CD4-positive, alpha-beta T cell treated with Interleukin-17A for 4 hours (primary cell): Measurements from ENCODE around the gene ZNF14.
"Not testable (repeated sequence)": the region's sequence is repeated elsewhere in the genome, so short reads cannot be mapped to it uniquely, and the experiment has no call there.

Source experiments
- DNase-seq: peaks from one replicate; pipeline ENCODE4 v3.0.0-alpha.2; 2020; ENCODE audit warnings: mixed read lengths

Gene ZNF14

GRCh38 chr19:19732579-19733501 is at the start of gene ZNF14:
TSS of gene ZNF14 (minus strand) at chr19:19733112. CDS start at chr19:19732958, 154 bp downstream.
- peak; percentile 93 for DNase-seq

DNA sequence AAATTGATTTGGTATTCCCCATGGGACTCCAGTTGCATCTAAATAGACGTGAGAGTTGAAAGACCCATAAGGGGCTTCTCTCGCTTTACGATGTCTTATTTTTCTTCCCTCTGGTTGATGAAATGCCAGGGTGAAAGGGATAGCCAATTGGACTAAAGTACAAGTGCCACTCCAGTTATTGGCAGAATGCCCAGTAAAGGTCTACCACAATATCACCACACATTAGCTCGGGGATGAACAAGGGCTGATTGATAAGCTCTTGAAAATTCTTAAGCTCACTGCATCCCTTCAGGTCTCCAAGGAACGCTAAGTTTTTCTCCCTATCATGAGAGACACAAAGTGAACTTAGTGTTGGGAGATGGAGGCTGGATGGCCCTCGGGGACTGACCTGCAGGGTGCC is 48.9 kb upstream of the ZNF14 start:
- not testable (repeated sequence) for DNase-seq

- DNase-seq: no peak
Measured at GRCh38 chr19:19778666-19779065, 45.8 kb upstream of the ZNF14 start.

DNA sequence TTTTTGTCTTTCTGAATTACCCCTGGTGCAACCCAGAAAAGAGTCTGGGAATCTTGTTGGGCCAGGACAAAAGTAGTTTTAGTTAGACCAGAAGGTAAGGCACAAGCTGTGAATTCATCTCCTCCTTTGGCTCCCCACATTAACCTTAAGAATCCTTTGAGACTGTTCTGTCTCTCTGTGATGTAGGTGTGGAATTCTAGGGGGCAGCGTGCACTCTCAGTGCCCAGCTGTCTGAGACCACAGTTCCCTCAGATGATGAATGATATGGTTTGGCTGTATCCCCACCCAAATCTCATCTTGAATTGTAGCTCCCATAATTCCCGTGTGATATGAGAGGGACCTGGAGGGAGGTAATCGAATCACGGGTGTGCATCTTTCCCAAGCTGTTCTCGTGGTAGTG is 44.8 kb upstream of the ZNF14 start:
- no peak for DNase-seq

DNA sequence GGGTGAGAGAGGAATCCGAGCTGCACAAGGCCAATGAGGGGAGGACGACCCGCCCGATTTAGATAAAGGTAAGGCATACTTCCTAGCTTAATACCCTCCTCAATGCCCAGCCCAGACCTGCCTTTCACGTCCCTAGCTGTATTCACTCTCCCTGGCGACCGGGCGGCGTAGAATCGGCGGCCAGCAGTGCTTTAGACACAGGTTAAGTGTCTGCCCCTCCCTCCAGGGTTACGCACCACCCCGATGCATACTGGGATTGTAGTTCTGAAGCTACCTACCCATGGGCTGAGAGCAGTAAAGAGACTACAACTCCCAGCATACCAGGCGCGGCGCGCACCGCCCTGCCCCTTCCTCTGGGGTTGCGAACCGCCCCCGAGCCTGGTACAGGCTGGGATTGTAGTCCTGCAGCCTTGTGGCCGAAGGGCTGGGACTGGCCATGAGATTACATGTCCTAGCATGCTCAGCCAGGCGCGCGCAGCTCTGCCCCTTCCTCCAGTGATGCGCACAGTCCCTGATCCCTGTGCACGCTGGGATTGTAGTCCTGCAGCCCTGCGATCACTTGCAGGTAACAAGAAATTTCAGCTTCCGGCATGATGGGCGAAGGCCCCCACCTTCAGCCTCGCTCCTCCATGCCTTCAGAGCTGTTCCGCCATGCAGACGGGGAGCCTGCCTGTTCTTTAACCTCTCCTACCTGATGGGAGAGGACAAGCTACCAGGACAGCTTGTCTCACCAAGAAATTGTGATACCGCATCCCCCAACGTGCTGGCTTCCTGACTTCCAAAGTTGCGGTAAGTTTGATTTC is 43.5 kb upstream of the ZNF14 start:
- DNase-seq: peak; percentile 91

DNA sequence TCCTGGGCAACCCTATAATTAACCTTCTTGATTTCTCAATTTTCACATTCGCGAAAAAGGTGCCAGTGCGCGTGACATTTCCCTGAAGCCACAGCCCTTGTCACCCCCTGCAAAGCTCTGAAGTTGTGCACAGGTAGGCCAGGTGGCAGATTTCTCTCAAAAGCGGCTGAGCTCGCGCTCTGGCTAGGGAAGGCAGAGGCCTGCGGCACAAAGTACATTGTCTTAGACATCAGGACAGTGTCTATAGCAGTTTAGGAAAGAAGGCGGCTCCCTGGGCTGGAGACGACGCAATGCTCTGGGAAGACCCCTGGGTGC is 42.9 kb upstream of the ZNF14 start:
- DNase-seq: no peak

- no peak for DNase-seq
Measured at GRCh38 chr19:19774354-19775033, 41.6 kb upstream of the ZNF14 start.

DNA sequence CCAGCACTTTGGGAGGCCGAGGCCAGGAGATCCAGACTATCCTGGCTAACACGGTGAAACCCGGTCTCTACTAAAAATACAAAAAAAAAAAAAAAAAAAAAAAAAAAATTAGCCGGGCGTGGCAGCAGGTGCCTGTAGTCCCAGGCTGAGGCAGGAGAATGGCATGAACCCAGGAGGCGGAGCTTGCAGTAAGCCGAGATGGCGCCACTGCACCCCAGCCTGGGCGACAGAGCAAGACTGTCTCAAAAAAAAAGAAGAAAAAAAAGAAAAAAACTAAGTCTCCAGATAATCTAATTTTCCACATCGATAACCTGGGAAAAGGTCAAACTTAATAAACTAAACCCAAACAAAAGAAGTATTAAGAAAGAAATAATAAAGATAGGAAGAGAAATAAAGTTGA is 39.1 kb upstream of the ZNF14 start:
- not testable (repeated sequence) for DNase-seq

GRCh38 chr19:19769971-19770370 is 37.1 kb upstream of the ZNF14 start:
- not testable (repeated sequence) for DNase-seq

GRCh38 chr19:19758164-19758563 is 25.3 kb upstream of the ZNF14 start:
- no peak for DNase-seq

DNA sequence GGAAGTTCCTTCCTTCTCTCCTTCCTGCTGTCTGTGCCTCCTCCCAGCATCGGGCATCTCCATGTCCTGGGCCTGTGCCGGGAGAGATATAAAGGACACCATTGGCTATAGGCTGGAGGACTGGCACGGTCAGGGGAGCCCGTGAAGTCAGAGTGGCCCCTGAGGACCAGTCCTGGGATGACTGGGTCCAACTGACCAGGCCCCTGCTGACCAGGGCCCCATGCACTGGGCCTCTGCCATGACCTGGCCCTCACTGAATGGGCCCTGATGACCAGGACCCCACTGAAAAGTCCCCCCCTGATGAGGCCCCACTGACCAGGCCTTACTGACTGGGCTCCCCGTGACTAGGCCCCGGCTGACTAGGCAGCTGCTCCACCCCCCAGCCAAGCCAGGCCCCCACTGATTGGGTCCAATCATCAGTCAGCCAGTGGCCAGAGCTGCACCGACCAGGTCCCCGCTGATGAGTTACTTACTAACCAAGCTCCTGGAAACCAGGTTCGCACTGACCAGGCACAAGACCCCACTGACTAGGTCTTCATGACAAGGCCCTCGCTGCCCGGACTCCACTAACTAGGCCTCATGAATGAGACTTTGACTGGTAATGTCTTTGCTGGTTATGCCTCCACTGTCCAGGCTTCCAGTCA is 20.0 kb upstream of the ZNF14 start:
- no peak for DNase-seq

DNA sequence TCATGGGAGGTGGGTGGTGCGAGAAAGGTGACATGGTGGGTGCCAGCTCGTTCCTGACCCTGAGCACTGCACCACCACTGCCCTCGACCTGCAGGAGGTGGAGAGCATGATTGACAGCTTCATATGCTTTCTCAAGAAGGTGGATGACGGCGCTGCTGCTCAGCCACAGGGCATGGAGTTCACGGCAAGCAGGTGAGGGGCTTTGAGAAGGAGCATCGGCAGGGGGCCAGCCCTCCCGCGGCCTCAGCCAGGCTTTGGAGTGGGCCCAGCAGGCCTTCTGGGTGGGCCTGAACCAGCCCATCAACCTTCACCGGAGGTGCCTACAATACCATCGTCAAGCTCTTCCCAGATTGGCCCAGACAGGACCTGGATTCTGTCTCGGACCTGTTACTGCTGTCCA is 18.9 kb upstream of the ZNF14 start:
- DNase-seq: no peak

GRCh38 chr19:19750842-19751790 is 18.2 kb upstream of the ZNF14 start:
- DNase-seq: no peak

DNA sequence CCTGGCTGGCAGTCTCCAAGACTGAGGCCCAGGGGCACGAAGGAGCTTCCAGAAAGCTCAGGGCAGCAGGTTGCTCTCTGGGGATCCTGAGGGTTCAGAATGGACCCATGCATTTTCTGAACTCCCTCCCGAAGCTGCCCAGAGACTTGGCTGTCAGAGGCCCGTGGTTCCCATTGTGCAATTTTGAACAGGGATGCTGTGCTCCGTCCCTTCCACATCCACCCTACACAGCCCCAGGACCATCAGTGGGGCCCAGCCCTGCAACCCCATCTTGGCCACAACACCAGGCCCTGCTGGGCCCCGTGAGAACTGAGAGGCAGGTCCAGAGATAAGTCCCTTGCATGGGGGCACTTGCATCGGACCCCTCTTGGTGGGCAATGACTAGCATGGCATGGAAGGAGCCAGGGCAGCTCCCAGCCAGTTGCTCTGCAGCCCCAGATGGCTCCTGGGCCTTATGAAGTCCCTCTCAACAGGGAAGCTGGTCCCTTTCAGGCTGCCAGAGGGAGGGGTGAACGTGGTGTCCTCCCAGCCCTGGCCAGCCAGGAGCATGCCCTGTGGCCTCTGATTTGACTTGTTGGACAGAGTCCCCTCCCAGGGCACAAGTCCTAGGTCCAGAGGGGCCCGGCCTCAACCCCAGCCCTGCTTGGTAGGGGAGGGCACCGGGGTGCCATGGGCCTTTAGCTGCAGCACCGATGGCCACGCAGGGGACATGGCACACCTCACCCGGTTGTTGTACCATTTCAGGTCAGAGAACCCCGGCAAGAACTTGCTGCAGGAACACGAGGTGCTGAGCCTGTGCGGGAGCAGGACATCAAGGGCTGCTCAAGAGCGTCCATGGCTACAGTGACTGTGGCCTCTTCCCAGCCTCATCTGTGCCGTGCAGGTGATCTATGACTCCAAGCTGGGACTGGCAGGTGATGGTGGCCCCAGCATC is 17.3 kb upstream of the ZNF14 start:
- DNase-seq: no peak

DNA sequence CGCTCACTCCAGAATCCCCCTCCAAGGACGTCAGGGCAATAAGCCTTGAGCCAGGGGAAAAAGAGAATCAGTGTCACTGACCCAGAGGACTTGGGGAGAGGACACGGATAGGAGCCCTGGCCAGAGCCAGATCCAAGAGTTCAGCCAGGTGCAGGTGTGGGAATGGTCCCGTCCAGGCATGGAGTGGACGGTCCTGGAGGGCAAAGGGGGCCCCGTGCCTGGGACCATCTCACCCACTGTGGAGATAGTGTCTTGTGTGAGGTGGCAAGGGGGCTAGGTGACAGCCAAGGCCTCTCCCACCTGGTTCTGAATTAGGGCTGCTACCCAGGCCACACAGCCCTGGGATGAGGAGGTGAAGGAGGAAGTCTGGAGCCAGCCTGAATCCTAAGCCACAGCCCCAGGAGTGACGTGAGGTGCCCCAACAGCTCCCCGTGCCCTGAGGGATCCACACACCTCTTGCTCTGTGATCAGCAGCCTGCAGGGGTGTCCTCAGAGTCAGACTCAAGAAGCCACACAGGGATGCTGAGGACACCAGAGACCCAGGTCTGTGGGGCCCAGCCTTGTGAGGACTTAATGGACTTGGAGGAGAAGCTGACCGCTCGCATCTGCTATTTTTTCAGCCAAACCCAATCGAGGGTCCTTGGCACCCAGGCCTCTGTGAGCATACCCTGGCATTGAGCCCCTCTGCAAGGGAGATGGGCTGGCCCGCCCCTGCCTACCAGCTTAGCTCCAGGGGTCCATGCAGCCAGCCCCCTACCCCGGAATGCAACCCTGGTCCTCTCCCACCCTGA is 16.4 kb upstream of the ZNF14 start:
- no peak for DNase-seq

DNA sequence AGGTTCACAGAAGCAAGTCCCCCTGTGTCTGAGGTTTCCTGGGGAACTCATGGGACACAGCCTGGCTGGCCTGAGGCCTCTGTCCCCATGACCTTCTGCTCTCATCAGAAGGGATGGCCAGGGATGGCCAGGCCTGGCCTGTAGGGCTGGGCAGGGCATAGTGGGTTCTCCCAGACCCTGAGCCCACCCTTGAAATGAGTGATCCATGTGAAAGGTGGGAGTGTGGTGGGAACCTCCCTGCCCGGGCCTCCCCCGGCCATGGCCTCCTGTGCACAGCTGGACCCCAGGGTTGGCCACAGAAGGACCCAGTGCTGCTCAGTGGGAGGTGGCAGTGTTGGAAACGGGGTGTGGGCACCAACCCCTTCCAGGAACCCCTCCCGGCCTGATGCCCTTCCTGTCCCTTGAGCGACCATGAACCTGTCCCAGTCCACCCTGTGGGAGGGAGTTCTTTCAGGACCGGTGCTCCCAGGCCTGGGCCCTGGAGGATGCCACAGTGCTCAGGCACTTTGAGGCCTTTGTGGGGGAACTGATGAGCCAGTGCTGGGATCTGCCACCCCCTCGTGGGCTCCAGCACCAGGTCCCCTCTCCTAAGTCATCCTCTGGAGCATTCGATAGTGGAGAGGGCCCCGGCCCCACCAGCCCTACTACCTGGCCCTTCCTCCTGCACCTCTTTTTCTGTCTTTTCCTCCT is 15.5 kb upstream of the ZNF14 start:
- no peak for DNase-seq

- no peak for DNase-seq
Measured at GRCh38 chr19:19747357-19748220, 14.7 kb upstream of the ZNF14 start.
